Forelimb muscle (tissue), 1 donor: ENCODE results near the gene DPP7. TPM values are rescaled to one million over a fixed set of nuclear protein-coding genes. Genes with fewer than 3 reads are reported as not detected.
"Not testable (repeated sequence)": the region's sequence is repeated elsewhere in the genome, so short reads cannot be mapped to it uniquely, and the experiment has no call there.

Experiments used
- DNase-seq: peaks from one replicate; pipeline ENCODE4 v3.0.0-alpha.2; 2013; ENCODE audit warnings: low read depth
- polyA plus RNA-seq: library from polyadenylated mRNA; unstranded; fragments of 120-200 nt; gene quantifications from one replicate; pipeline ENCODE4 v1.2.1, GENCODE V29; 2013; ENCODE audit not compliant: insufficient read length

The DPP7 gene
- polyA plus RNA-seq, 1 donor = 21.7 TPM

DNA sequence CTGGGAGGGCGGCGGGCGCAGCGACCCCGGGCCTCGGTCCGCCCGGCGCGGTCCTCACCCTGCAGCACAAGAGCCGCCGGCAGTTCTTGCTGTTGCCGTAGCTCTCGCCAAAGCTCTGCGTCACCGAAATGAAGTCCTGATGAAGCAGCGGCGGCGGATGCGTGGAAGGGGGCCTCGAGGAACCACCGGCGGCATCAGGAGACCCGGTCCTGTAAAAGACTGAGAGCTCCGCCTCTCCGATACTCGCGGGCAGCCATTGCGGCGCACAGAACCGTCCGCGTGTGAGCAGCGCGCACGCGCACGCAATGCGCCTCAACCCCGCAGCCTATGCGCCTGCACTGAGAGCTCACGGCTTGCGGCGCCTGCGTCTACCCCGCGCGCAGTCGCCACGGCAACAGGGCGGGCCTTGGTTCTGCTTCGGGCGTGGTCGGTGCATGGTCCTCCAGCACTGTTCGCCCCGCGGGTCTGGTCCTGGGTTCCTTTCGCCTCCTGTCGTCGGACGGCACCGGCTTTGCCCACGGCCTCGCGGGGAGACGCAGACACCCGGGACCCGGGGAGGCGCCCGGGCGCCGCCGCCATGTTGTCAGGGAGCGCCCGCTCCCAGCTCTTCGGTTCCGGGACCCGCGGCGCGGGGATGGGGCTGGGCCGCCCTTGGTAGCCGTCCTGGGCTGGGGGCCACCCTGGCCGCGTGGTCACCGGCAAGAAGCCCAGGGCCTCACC is 15.1 kb upstream of the DPP7 start:
- peak; percentile 61 for DNase-seq

DNA sequence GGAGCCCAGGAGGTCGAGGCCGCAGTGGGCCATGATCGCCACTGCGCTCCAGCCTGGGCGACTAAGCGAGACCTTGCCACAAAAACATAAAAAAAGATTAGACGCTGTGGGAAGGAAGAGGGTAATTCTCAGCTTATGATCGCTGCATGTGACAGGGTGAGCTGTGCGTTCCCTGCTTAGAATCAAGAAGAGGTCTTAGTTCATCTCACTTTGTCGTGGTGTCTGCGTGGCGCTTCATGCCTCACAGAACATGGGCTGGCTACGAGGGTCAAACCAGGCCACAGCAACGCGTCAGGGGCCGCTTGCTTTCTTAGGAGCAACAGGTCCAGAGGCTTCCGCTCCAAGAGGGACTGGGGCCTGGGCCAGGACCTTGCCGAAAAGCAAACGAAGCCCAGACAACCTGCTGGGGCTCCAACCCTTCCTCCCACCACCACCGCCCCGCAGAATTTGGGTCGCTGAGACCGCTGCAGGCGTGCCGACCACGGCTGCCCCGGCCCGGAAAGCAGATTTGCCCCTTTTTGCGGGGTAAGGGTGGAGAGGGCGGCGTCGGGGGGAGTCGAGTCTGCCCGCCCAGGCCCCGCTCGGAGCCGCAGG is 14.4 kb upstream of the DPP7 start:
- DNase-seq = no peak

DNA sequence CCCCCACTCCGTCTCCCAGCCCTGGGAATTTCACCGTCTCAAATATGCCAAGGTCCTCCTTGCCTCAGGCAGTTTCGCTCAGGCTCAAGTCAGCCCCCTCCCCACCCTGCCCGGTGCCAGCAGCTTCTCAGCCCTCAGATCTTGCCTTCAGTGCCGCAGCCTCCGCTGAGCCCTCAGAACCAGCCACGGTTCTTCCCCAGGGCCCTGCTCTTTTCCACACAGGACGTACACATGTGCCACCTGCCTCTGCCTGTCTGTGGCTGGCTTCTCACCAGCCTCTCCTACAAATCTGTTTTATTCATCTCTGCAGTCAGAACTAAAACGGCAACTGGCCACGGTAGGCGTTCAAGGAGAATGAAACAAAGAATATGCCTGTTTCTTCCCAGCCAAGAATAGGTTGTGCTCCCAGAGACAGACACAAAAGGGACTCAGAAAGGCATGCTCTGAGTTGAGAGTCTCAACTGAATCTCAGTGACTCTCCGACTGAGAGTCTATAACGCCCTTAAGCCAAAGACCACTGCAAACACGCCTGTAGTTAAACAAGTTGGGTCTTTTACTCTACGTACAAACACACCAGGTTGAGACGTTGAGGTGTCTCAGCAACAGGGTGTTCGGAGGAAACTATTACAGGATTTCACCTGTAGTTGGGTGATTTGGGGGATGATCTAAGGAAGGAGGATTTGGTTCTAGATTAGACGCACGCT is 13.8 kb upstream of the DPP7 start:
- DNase-seq = no peak

DNA sequence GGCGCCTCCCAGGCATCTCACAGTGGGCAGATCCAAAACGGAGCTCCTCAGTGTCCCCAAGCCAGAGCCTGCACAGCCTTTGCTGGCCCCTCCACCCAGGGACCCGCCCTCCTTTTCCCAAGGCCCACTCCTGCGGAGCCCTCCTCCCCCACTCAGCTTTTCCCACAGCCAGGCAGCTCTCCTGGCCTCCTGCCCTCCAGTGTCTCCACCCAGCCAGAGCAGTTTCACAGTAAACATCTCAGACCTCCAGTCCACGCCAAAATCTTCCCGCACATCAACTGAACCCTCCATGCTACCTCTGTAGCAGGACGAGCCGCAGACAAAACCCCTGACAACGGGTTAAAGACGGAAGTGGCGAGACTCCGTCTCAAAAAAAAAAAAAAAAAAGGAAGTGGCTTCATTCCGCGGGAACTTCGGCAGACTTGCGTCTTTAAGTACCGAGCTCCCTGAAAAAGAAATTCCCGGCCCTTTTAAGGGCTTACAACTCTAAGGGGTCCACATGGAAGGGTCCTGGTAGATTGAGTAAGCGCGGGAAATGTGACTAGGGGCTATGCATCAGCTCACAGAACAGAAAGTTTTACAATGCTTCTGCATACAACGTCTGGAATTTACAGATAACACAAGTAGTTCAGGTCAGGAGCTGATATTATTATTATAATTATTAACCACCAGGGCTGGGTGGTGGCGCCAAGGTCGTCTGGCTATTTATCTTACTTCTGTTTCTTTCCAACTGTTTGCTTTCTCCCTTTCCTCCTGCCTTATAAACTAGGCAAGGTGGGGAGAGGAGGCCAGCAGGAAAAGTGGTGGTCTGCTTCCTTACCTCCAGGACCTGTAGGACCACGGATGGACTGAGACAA is 13.0 kb upstream of the DPP7 start:
- DNase-seq = no peak

DNA sequence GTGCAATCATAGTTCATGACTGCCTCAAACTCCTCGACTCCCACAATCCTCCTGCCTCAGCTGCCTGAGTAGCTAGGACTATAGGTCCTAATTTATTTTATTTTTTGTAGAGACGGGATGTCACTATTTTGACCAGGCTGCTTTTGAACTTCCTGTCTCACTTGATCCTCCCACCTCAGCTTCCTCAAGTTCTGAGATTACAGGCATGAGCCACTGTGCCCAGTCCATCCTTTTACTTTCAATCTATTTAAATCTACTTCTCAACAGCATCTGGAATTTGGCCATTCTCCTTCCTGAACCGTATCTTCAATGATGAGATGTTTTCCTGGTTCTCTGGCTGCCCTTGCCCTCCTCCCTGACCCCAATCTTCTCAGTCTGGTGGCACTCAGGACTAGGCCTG is 12.3 kb upstream of the DPP7 start:
- no peak for DNase-seq

DNA sequence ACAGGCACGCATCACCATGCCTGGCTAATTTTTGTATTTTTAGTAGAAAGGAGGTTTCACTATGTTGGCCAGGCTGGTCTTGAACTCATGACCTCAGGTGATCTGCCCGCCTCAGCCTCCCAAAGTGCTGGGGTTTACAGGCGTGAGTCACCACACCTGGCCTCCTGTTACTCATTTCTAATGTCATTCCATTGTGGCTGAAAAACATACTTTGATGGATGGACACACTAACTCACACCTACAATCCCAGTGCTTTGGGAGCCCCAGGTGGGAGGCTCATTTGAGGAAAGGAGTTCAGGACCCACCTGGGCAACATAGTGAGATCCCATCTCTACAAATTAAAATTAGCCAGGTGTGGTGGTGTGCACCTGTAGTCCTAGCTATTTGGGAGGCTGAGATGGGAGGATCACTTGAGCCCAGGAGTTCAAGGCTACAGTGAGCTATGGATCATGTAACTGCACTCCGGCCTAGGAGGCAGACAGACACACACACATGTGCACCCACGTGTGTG is 9.5 kb upstream of the DPP7 start:
- not testable (repeated sequence) for DNase-seq

DNA sequence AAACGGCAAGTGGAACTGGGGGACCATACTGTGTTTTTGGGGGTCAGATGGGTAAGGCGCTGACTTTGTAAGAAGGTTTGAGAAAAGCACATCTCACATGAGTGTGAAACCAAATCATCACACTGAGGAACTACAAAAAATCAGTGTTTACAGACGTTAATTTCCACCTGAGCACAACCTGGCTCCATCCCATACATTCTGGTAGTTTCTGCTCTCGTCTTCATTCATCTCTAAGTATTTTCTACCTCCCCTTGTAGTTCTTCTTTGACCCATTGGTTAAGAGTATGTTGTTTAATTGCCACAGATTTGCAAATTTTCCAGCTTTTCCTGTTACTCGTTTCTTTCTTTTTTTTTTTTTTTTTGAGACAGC is 8.9 kb upstream of the DPP7 start:
- no peak for DNase-seq

DNA sequence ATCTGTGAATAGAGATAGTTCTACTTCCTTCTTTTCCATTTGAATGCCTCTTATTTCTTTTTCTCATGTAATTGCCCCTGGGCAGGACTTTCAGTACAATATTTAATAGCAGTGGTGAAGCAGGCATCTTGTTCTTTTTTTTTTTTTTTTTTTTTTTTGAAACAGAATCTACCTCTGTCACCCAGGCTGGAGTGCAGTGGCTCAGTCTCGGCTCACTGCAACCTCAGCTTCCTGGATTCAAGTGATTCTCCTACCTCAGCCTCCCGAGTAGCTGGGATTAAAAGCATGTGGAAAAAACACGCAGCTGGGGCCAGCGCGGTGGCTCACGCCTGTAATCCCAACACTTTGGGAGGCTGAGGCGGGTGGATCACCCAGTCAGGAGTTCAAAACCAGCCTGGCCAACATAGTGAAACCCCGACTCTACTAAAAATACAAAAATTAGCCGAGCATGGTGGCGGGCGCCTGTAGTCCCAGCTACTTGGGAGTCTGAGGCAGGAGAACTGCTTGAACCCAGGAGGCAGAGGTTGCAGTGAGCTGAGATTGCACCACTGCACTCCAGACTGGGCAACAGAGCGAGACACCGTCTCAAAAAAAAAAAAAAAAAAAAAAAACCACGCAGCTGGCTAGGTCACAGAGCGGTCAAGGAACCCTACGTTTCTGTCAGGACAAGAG is 8.4 kb upstream of the DPP7 start:
- DNase-seq = not testable (repeated sequence)

DNA sequence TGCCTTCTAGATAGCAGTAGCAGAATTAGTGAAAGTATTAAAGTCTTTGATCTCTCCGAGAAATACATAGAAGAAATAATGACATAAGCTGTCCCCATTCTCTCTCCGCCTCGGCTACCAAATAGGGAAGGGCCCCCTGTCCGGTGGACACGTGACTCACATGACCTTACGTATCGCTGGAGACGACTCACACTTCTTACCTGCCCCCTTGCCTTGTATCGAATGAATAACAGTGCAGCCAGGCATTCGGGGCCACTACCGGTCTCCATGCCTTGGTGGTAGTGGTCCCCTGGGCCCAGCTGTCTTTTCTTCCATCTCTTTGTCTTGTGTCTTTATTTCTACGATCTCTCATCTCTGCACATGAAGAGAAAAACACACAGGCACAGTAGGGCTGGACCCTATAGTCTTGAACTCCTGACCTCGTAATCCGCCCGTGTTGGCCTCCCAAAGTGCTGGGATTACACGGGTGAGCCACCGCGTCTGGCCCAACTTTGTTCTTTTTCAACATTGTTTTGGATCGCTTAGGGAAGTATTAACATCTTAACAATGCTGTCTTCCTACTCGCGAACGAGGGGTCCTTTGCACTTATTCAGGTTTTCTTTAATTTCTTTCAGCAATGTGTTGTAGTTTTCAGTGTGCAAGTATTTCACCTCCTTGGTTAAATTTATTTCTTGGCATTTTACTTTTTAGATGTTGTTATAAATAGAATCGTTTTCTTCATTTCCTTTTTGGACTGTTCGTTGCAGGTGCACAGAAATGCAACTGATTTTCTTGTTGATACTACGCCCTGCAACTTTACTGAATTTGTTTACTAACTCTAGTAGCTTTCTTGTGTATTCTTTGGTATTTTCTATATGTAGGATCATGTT is 7.6 kb upstream of the DPP7 start:
- DNase-seq = not testable (repeated sequence)

DNA sequence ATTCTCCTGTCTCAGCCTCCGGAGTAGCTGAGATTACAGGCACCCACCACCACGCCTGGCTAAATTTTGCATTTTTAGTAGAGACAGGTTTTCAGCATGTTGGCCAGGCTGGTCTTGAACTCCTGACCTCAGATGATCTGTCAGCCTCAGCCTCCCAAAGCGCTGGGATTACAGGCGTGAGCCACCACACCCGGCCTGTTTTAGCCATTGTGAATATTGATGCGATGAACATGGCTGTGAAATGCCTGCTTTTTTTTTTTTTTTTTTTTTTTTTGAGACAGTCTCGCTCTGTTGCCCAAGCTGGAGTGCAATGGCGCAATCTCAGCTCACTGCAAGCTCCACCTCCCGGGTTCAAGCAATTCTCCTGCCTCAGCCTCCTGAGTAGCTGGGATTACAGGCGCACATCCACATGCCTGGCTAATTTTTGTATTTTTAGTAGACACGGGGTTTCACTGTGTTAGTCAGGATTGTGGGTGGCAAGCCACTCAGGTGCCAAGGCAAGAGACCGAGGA is 3.6 kb upstream of the DPP7 start:
- DNase-seq = not testable (repeated sequence)

DNA sequence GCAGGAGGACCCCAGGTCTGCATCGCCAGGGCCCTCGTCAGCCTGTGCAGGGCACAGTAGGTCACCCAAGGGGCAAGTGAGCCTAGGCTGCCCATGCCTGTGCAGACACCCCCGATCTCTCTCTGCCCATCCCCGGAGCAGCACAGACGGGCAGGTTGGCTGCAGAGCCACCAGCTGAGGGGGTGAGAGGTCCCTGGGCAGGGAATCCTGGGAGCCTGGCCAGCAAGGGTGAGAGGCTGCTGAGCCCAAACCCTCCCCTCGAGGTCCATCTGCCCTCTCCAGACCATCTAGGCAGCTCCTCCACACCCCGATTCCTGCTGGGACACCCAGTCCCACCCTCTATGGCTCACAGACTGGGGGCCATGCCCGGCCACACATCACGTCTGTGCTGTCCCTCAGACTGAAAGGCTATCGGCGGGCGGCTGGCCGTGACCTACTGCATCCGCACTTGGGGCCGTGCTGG is 2.8 kb upstream of the DPP7 start:
- no peak for DNase-seq

DNA sequence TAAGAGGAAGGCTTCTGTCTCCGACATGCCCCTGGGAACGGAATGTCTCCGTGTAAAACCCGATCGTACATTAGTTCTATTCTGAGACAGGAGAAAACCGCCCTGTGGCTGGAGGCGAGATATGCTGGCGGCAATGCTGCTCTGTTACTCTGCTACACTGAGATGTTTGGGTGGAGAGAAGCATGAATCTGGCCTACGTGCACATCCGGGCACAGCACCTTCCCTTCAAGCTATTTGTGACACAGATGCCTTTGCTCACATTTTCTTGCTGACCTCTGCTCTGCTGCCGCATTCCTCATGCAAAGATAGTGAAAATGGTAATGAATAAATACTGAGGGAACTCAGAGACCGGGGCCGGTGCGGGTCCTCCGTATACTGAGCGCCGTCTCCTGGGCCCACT is 2.2 kb upstream of the DPP7 start:
- DNase-seq = no peak

DNA sequence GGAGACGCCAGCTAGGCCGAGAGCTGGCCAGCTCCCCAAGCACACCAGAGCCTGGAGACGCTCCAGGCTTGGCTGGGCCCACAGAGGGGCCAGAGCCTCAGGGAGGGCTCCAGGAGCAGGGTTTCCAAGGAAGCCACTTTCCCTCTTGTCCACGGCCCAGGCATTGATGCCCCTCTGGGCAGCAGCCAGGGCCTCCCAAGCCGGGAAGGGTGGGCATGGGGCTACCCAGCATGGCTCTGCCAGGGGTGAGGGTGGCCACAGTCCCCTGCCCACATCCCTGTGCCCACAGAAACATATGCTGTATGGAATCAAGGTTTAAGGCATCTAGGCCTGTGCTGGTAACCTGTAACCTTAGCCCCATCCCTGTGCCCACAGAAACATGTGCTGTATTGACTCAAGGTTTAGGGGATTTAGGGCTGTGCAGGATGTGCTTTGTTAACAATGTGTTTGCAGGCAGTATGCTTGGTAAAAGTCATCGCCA is 1.5 kb upstream of the DPP7 start:
- no peak for DNase-seq

DNA sequence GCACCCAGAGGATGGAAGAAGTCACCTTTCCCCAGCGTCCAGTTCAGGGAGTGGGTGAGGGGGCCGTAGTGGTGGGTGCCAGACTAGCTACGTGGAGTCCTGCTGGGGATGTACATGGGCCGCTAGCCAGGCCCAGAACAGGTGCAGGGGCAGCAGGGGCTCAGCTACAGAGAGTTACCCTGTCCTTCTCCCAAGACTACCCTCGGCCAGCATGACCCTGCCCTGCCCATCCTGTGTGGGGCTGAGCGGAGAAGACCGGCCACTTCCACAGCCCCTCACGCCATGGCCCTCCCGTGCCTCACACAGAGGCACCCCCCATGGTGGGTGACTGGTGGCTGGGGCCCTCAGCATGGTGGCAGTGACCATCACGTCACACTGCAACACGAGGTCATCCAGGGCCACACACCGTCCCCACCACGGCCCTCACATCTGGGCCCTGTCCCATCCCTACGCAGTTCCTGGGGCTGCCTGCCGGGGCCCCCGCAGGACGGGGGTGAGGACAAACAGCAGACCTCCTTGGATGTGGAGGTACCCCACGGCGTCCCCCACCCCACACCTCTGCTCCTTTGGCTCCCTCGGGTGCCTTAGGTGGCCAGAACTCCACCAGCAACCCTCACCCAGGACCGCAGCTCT is 977 bp upstream of the DPP7 start:
- no peak for DNase-seq

DNA sequence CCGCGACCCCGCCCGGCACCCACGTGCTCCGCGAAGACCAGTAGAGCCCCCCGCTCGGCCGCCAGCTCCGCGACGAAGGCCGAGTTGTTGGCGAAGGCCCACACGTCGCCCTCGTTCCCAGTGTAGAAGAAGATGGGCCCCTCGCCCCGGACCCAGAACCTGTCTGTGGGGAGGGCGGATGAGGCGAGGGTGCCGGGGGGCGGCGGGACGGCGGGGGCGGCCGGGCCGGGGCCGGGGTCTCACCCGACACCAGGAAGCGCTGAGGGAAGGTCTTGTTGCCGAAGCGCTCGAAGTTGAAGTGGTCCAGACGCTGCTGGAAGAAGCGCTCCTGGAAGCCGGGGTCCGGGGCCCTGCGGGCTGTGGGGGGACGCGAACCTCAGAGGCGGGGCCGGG is 317 bp downstream of the DPP7 start:
- no peak for DNase-seq

DNA sequence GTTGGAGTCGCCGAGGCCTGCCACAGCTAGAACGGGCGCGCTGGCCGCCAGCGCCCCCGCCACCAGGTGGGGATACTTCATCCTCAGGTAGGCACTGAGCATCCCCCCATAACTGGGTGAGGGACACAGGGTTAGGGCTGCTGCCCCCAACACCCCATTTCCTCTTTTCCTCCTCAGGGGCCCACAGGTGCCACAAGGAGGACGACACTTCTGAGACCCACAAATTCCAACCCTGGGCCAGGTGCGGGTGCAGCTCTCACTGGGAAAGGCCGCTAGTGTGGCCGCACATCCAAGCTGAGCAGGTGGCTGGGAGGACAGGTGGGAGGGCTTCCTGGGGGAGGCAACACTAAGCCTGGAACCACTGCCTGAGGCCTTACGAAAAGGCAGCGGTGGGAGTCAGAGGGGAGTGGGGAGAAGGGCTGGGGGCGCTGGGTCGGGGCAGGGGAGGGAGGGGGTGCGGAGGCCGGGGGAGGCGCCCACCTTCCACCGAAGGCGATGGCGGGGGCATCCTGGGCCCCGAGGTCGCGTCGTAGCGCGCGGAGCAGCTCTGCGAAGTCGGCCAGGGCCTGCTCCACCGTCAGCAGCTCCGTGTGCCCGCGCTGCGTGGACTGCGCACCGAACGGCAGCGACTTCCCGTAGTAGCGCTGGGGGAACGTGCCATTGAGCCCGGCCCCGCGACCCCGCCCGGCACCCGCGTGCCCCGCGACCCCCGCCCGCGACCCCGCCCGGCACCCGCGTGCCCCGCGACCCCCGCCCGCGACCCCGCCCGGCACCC is 961 bp downstream of the DPP7 start:
- DNase-seq = no peak

DNA sequence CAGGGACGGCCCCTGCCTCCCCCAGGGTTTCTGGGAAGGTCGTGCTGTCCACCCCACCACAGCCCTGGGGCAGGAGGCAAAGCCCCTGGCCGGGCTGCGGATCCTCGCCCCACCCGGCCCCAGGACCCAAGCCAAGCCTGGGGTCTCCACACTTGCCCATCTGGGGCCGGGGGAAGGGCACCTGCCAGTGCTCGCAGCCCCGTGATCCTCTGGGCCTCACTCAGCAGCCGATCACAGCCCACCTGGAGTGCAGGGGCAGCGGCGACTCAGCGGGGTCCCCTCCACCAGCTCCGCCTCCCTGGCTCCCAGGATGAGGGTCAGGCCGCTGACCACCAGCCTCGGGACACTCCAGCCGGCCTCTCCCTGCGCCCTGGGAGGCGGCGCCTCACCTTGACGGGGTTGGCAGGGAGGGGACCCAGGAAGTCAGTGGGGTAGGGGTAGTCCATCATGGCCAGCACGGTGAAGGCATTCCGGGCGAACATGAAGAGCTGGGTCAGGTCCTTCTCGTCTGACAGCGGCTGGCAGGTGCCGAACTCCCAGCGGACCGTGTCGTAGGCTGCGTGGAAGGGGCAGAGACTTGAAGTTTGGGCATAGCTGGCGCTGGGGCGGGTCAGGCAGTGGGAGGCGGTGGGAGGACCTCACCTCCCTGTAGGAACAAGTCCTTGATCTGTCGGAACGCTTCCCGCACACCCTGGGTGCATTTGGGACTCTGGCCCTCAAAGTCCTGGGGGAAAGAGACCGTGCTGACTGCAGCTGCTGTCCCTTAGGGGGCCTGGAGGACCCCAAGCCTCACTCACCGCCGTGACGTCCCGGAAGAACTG is 1.8 kb downstream of the DPP7 start:
- DNase-seq = no peak
